ENCODE data around the gene GCLC.

GCLC gene

DNA sequence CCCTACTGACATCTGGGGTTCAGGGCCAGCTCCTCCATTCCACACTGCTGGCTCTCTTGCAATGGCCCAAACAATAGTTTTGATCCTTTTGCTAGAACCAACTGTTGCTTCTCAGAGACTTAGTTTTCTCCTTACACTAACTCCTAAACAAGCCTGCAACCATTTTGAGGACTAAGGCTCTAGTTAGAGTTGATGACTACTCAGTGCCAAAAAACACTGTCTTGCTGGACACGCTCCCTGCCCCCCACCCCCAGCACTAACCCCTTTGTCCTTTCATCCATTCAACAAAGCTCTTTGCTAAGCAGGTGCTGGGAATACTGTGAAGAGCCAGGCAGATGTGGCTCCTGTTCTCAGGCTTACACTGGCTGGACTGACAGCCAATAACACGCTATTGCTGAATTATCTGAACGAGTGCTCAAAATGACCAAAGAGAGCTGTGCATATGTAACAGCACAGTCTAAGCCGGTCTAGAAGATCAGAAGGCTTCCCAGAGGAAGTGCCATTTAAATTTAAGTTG is 17.6 kb downstream of the GCLC start:
- no peak for DNase-seq (ENCODE audit: low read depth in 1 of 2, low spot score in 1 of 2)

DNA sequence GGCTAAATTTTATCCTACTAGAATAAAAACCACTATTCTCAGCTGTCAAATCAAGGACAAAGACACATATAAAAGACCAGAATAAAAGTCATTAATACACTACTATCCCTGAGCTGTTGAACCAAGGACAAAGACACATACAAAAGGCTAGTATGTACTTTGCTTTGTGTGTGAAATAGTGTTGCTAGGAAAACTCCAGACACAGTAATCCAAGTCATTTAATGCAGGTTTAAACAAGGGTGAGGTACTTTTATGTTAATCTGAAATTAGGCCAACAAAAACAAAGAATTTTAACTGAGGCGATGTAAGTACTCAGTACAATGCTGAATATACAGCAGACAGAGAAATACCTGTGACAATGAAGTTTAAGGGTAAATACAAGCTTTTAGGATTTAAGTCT is 18.9 kb downstream of the GCLC start:
- no peak for DNase-seq (ENCODE audit: low read depth in 1 of 2, low spot score in 1 of 2)

DNA sequence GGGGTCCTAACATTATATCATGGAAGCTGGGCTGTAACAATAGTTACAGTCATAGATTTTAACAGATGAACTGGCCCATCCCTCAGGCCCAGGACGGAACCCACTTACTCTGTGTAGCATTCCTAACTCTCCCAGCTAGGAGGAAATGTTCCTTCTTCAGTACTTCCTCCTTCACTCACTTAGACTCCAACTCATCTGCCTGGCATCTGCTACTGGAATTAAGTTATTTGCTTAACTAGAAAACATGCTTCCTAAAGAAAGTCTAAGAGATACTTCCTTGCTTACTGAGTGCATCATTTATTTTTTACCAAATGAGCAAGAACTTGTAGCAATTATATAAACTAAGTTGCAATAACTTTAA is 20.5 kb downstream of the GCLC start:
- no peak for DNase-seq (ENCODE audit: low read depth in 1 of 2, low spot score in 1 of 2)

GRCh38 chr6:53523511-53524454 is 21.1 kb downstream of the GCLC start:
- no peak for DNase-seq (ENCODE audit: low read depth in 1 of 2, low spot score in 1 of 2)

DNA sequence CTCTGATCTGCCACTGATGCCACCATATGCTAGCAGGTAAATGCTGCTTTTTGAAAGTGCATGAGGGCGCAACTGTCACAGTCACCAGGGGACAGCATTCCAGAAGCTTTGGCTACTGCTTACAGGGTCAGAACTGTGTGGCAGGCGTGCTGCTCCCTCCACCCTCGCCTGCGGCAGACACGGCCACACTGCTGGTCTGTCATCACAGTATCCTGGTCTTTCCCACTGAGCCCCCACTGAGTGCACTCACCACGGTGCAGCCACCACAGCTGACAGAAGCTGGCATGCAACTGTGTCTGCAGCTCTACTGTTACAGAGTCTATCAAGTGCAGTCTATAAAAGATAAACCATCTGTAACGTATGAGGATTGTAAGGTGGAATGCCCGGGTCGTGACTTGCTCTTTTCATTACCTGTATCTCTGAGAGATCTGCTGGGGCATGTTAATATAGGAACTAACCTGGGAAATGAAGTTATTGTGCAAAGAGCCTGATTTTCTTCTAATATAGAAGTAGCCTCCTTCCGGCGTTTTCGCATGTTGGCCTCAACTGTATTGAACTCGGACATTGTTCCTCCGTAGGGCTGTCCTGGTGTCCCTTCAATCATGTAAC is 24.5 kb downstream of the GCLC start:
- no peak for DNase-seq (ENCODE audit: low read depth in 1 of 2, low spot score in 1 of 2)

- no peak for DNase-seq (ENCODE audit: low read depth in 1 of 2, low spot score in 1 of 2)
Observed at GRCh38 chr6:53518862-53519261, 26.0 kb downstream of the GCLC start.

- no peak for DNase-seq (ENCODE audit: low read depth in 1 of 2, low spot score in 1 of 2)
Observed at GRCh38 chr6:53517021-53517420, 27.9 kb downstream of the GCLC start.

- no peak for DNase-seq (ENCODE audit: low read depth in 1 of 2, low spot score in 1 of 2)
Observed at GRCh38 chr6:53514677-53515076, 30.2 kb downstream of the GCLC start.

DNA sequence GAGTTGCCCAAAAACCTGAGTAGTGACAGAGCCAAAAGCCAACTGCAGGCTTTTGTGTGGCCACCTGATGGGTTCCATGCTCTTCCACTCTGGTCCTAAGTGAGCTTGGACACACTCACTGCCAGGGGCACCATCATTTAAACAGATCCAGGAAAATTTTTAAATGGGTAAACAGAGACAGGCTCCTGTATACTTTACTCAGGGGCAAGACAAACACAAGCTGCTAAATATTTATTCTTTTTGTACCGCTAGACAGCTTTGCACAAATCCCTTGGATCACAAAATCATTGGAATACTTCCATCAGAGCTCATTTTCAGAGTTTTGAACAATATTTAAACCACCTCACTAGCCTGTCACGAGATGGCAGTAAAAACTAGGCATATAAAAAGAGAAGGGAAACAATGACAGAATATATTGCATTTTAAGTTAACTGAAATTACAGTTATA is 31.4 kb downstream of the GCLC start:
- no peak for DNase-seq (ENCODE audit: low read depth in 1 of 2, low spot score in 1 of 2)

GRCh38 chr6:53513056-53513455 is 31.8 kb downstream of the GCLC start:
- no peak for DNase-seq (ENCODE audit: low read depth in 1 of 2, low spot score in 1 of 2)

DNA sequence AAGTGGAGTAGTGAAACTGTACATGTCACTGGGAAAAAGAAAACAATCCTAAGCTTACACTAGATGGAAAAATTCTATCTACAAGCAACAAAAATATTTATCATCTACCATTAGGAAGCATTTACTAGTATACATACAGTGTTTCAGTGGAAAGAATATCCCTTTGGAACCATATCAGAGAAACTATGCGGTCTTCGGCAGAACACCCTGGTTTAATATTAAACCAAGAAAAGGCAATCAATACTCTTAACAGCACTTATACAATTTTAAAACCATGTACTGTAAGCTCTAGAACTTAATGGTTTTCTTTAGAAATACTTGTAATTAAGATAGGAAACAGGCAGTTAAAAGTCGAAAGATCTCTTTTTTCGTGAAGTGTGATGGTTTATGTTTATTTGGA is 32.3 kb downstream of the GCLC start:
- DNase-seq (ENCODE audit: low read depth in 1 of 2, low spot score in 1 of 2): no peak

DNA sequence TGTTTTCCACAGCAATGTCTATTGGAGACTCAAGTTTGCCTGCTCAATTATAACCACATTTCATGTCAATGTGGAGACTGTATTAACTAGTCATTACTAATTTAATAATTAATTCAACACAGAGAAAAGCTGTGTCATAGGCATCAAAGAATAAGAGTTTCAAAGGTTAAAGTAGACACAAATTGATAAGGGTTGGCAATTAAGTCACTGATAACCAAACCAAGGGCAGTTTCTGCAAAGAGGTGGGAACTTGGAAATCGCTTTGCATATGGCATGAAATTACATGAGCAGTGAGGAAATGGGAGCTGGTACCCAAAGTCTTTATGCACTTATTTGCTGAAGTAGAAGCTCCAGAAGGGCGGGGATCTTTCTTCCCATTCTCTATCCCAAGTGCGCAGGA is 34.2 kb downstream of the GCLC start:
- DNase-seq (ENCODE audit: low read depth in 1 of 2, low spot score in 1 of 2): no peak

GRCh38 chr6:53506872-53507271 is 38.0 kb downstream of the GCLC start:
- DNase-seq (ENCODE audit: low read depth in 1 of 2, low spot score in 1 of 2): no peak

- no peak for DNase-seq (ENCODE audit: low read depth in 1 of 2, low spot score in 1 of 2)
Observed at GRCh38 chr6:53504512-53504911, 40.4 kb downstream of the GCLC start.

DNA sequence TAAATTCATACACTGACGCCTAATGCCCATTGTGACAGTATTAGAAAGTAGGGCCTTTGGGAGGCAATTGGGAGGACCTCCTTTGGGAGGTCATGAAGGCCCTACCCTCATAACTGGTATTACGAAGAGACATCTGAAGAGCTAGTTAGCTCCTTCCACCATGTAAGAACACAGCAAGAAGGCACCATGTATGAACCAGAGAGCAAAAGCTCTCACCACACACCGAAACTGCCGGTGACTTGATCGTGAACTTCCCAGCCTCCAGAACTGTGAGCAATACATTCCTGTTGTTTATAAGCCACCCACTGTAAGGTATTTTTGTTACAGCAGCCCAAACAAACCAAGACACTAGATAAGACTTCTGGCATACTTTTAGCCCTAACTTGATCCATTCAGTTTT is 41.8 kb downstream of the GCLC start:
- no peak for DNase-seq (ENCODE audit: low read depth in 1 of 2, low spot score in 1 of 2)

GRCh38 chr6:53501432-53501831 is 43.5 kb downstream of the GCLC start:
- DNase-seq (ENCODE audit: low read depth in 1 of 2, low spot score in 1 of 2): no peak

DNA sequence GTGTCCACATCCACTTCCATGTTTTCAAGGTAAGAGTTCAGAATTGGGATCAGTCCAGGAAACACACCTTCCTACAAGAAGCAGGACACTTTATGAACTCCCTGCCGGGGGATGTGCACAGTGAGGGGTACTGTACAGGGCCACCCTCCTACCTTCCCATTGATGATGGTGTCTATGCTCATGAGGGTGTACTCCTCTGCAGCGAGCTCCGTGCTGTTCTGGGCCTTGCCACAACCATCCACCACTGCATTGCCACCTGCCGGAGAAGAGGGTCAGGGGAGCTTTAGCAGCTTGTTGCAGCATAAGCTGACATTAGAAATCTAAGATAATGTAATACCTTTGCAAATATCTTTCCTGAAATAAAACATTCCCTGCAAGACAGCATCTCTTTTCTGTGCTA is 44.8 kb downstream of the GCLC start:
- no peak for DNase-seq (ENCODE audit: low read depth in 1 of 2, low spot score in 1 of 2)

DNA sequence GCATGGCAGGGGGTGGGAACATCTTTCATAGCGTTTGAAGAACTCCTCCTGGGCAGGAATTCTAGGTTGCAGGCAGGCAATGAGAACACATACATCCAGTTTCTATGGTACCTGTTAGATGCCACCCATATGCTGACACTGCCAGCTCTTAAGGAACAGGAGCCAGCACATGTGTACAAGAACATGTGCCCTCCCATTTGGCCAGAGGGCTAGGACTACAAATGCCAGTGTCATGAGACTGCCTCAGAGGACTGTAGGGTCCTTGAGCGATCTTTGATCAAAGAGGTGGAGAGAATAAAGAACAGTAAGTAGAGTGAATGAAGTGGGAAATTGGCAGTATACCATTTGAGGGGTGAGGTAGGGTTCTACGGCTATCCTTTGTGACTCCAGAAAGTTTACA is 45.8 kb downstream of the GCLC start:
- no peak for DNase-seq (ENCODE audit: low read depth in 1 of 2, low spot score in 1 of 2)

DNA sequence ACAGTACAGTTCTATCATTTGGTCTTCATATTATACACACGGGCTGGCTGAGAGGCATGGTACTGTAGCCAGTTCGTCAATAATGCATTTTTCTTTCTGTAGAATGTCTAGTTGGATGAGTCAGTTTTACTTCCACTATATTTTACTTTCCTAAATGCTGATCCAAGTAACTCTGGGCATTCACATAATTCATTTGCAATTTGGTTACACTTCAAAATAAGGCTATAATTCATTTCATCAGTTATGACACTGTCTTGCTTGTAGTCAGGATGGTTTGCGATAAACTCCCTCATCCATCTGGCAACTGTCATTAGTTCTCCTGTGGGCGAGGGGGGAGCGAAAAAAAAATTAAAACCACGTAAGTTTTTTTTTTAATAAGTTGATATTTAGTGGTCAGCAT is 46.3 kb downstream of the GCLC start:
- no peak for DNase-seq (ENCODE audit: low read depth in 1 of 2, low spot score in 1 of 2)

- no peak for DNase-seq (ENCODE audit: low read depth in 1 of 2, low spot score in 1 of 2)
Observed at GRCh38 chr6:53497905-53498304, 47.0 kb downstream of the GCLC start.

- no peak for DNase-seq (ENCODE audit: low read depth in 1 of 2, low spot score in 1 of 2)
Observed at GRCh38 chr6:53496797-53497375, 48.0 kb downstream of the GCLC start.
